H1 (cell line): ENCODE data around the gene KRT17. TPM values are rescaled to one million over a fixed set of nuclear protein-coding genes. Genes with fewer than 3 reads are reported as not detected.

Experiments used
- CTCF ChIA-PET: fragments of 300-600 bp; sonication (Branson Sonifier 250); formaldehyde crosslinking; loops from one replicate; lab custom pipeline; 2021; ENCODE audit not compliant: partially characterized antibody; lab: Charles Lee
- POLR2A ChIA-PET: fragments of 300-600 bp; sonication (Branson Sonifier 250); formaldehyde crosslinking; loops from one replicate; lab custom pipeline; 2021; ENCODE audit warnings: inconsistent platforms; ENCODE audit not compliant: partially characterized antibody; lab: Charles Lee
- DNase-seq, 2 experiments: peaks; one replicate each; pipeline versions ENCODE4 v3.0.0 to v3.0.0-alpha.2; 2010 to 2022; ENCODE audit warnings: low spot score in 2 of 2, low read depth in 1 of 2, mixed read lengths in 1 of 2
- FAIRE-seq: peaks from 2 replicates; lab custom pipeline; 2011; peaks lifted over from hg19 to GRCh38; lab: Jason Lieb, UNC
- H2AFZ ChIP-seq: 2 replicates; pipeline ENCODE4 v1.8.1; 2012; ENCODE audit warnings: low read length, inconsistent platforms
- H2AK5ac ChIP-seq: 2 replicates; pipeline ENCODE4 v1.6.1; 2013; ENCODE audit warnings: low read depth, low read length
- H2BK120ac ChIP-seq: replicated peaks from 2 replicates; pipeline ENCODE3; 2013; ENCODE audit warnings: low read depth, low read length, inconsistent platforms
- H2BK12ac ChIP-seq: 2 replicates; pipeline ENCODE4 v1.6.1; 2013; ENCODE audit warnings: low read depth, low read length
- H2BK15ac ChIP-seq: 2 replicates; pipeline ENCODE4 v1.6.1; 2013; ENCODE audit warnings: low read length
- H2BK20ac ChIP-seq: 2 replicates; pipeline ENCODE4 v1.6.1; 2013; ENCODE audit warnings: low read length
- H2BK5ac ChIP-seq: 2 replicates; pipeline ENCODE4 v1.6.1; 2013; ENCODE audit warnings: low read depth, low read length
- H3K14ac ChIP-seq: 2 replicates; pipeline ENCODE4 v1.6.1; 2013; ENCODE audit warnings: inconsistent platforms; ENCODE audit not compliant: insufficient read length
- H3K18ac ChIP-seq: 2 replicates; pipeline ENCODE4 v1.6.1; 2013; ENCODE audit warnings: low read length; ENCODE audit errors: extremely low read depth
- H3K23ac ChIP-seq: 2 replicates; pipeline ENCODE4 v1.6.1; 2013; ENCODE audit warnings: inconsistent platforms; ENCODE audit not compliant: insufficient read length
- H3K23me2 ChIP-seq: 2 replicates; pipeline ENCODE4 v1.6.1; 2013; ENCODE audit warnings: low read depth, low read length
- H3K27ac ChIP-seq: 2 replicates; pipeline ENCODE4 v1.6.1; 2011; ENCODE audit warnings: low read depth, low read length, inconsistent platforms
- H3K27me3 ChIP-seq, 4 experiments: replicated peaks in 1 of 4; 1 replicate in 1 of 4; 2 replicates in 3 of 4; pipeline versions ENCODE4 v1.6.1 to v1.8.1; 2011 to 2013; ENCODE audit warnings: low read length in 3 of 4, mild to moderate bottlenecking in 3 of 4, inconsistent platforms in 2 of 4, mixed read lengths in 2 of 4, moderate library complexity in 1 of 4; ENCODE audit not compliant: control insufficient read depth in 3 of 4, insufficient read depth in 3 of 4; ENCODE audit errors: extremely low read depth in 1 of 4
- H3K36me3 ChIP-seq, 4 experiments: 2 replicates each; pipeline versions ENCODE4 v1.6.1 to v1.8.1; 2011 to 2013; ENCODE audit warnings: mild to moderate bottlenecking in 4 of 4, low read length in 3 of 4, moderate library complexity in 2 of 4, control low read depth in 1 of 4, inconsistent platforms in 1 of 4; ENCODE audit not compliant: insufficient read depth in 4 of 4, control insufficient read depth in 2 of 4
- H3K4ac ChIP-seq: replicated peaks from 2 replicates; pipeline ENCODE3; 2013; ENCODE audit warnings: low read length, low read depth, mixed read lengths, inconsistent platforms; ENCODE audit not compliant: insufficient read length
- H3K4me1 ChIP-seq, 4 experiments: replicated peaks in 1 of 4; 1 replicate in 1 of 4; 2 replicates in 3 of 4; pipeline versions ENCODE4 v1.6.1 to v1.8.1; 2011 to 2013; ENCODE audit warnings: low read length in 3 of 4, inconsistent platforms in 2 of 4, mixed read lengths in 1 of 4; ENCODE audit not compliant: insufficient read depth in 4 of 4, control insufficient read depth in 3 of 4
- H3K4me2 ChIP-seq, 2 experiments: 2 replicates each; pipeline versions ENCODE4 v1.6.1 to v1.8.1; 2011 to 2013; ENCODE audit warnings: low read depth in 2 of 2, low read length in 2 of 2, control low read depth in 1 of 2, inconsistent platforms in 1 of 2, mild to moderate bottlenecking in 1 of 2; ENCODE audit not compliant: insufficient read depth in 1 of 2
- H3K4me3 ChIP-seq, 4 experiments: fragments of 200-600, 300-600 bp in 1 of 4; sonication (generic), shearing (Covaris generic), sonication (Bioruptor Twin) in 1 of 4; 2 replicates each; pipeline versions ENCODE4 v1.5.1 to v1.8.1; 2011 to 2016; ENCODE audit warnings: low read length in 4 of 4, low read depth in 3 of 4, control low read depth in 2 of 4, inconsistent platforms in 2 of 4, mild to moderate bottlenecking in 2 of 4, mixed read lengths in 1 of 4, moderate library complexity in 1 of 4; ENCODE audit not compliant: insufficient read depth in 2 of 4; ENCODE audit errors: extremely low read depth in 1 of 4
- H3K56ac ChIP-seq: replicated peaks from 2 replicates; pipeline ENCODE3; 2013; ENCODE audit warnings: low read depth, mild to moderate bottlenecking, mixed read lengths, low read length, inconsistent platforms; ENCODE audit not compliant: insufficient read length
- H3K79me1 ChIP-seq: 2 replicates; pipeline ENCODE4 v1.6.1; 2013; ENCODE audit warnings: low read depth, low read length, control low read depth
- H3K79me2 ChIP-seq, 2 experiments: 2 replicates each; pipeline versions ENCODE4 v1.6.1 to v1.8.1; 2012 to 2013; ENCODE audit warnings: low read length in 2 of 2, mild to moderate bottlenecking in 2 of 2, inconsistent platforms in 1 of 2; ENCODE audit not compliant: insufficient read depth in 2 of 2, control insufficient read depth in 1 of 2
- H3K9ac ChIP-seq, 4 experiments: replicated peaks in 1 of 4; 1 replicate in 1 of 4; 2 replicates in 3 of 4; pipeline versions ENCODE4 v1.6.1 to v1.8.1; 2011 to 2013; ENCODE audit warnings: low read depth in 3 of 4, low read length in 3 of 4, control low read depth in 2 of 4, mild to moderate bottlenecking in 2 of 4, moderate library complexity in 2 of 4, inconsistent platforms in 1 of 4; ENCODE audit errors: extremely low read depth in 1 of 4
- H3K9me3 ChIP-seq, 2 experiments: 2 replicates each; pipeline versions ENCODE4 v1.6.1 to v1.8.1; 2012 to 2013; ENCODE audit warnings: mild to moderate bottlenecking in 2 of 2, moderate library complexity in 2 of 2, control low read depth in 1 of 2, inconsistent platforms in 1 of 2, low read depth in 1 of 2, low read length in 1 of 2, mixed read lengths in 1 of 2; ENCODE audit not compliant: insufficient read depth in 2 of 2
- H4K20me1 ChIP-seq, 2 experiments: replicated peaks in 1 of 2; 2 replicates each; pipeline versions ENCODE3 to v1.8.1; 2011 to 2013; ENCODE audit warnings: inconsistent platforms in 2 of 2, low read length in 2 of 2, mild to moderate bottlenecking in 1 of 2; ENCODE audit not compliant: insufficient read depth in 2 of 2, control insufficient read depth in 1 of 2
- H4K5ac ChIP-seq: 2 replicates; pipeline ENCODE4 v1.6.1; 2013; ENCODE audit warnings: low read length, low read depth, mixed read lengths, inconsistent platforms; ENCODE audit not compliant: insufficient read length
- H4K8ac ChIP-seq: 2 replicates; pipeline ENCODE4 v1.8.0; 2013; ENCODE audit warnings: mild to moderate bottlenecking, moderate library complexity, low read length, inconsistent platforms; ENCODE audit not compliant: insufficient read depth; ENCODE audit errors: extremely low read depth
- H4K91ac ChIP-seq: replicated peaks from 2 replicates; pipeline ENCODE3; 2013; ENCODE audit warnings: low read length, mixed read lengths, inconsistent platforms; ENCODE audit not compliant: insufficient read length
- POLR2A ChIP-seq, 2 experiments: IDR thresholded peaks; 1 replicate in 1 of 2; 2 replicates in 1 of 2; pipeline ENCODE4 v1.6.1; 2011; ENCODE audit warnings: low read depth in 2 of 2, low read length in 2 of 2, mild to moderate bottlenecking in 2 of 2; ENCODE audit errors: control extremely low read depth in 1 of 2
- TBP ChIP-seq: IDR thresholded peaks from 2 replicates; pipeline ENCODE4 v1.6.1; 2011; ENCODE audit warnings: low read depth, low read length, improper control_type of control experiment
- WGBS, 2 experiments: shearing (Covaris generic) in 1 of 2; methylation state at CpG; one replicate each; pipeline versions ENCODE4 v1.1.6 to v1.1.7; 2013 to 2015; ENCODE audit warnings: low lambda C conversion rate in 2 of 2, mixed read lengths in 2 of 2, inconsistent platforms in 1 of 2, low coverage in 1 of 2, missing lambda C conversion rate in 1 of 2; ENCODE audit not compliant: insufficient replicate concordance in 2 of 2, insufficient coverage in 1 of 2, insufficient read length in 1 of 2; ENCODE audit errors: extremely low coverage in 1 of 2, missing lambda C conversion rate in 1 of 2; 5-methylcytosine and 5-hydroxymethylcytosine counted together
- polyA plus RNA-seq, 7 experiments: library from polyadenylated mRNA; depleted of rRNA in 3 of 7; stranded (reverse) in 5 of 7; unstranded in 2 of 7; fragments of >200 nt in 5 of 7; fragments of 200-250 nt in 2 of 7; gene quantifications; 1 replicate in 5 of 7; 2 replicates in 1 of 7; 4 replicates in 1 of 7; pipeline versions ENCODE4 v1.2.1 to v1.2.3, GENCODE V29; 2011 to 2013; ENCODE audit warnings: missing spikeins in 2 of 7, mixed read lengths in 2 of 7
- total RNA-seq: library from RNA; stranded (reverse); fragmentation: NEBNext Ultra II Directional; extraction: Animal tissue kit (Norgen Biotek cat#: 25700); gene quantifications from 2 replicates; pipeline ENCODE4 v1.2.1, GENCODE V29; 2021

KRT17 gene
- total and polyA plus RNA-seq, 2 of the 8 experiments (the other 6 are each of a cell fraction or from before 2014, with no cell fraction given): 0.50 to 0.95 TPM

- H3K27me3 ChIP-seq: no peaks in the 10 kb centered on the region
- CTCF ChIA-PET: interaction anchor here (0.8 to 5.6 kb wide), 9 partner anchors 15 to 72 kb away, joined by 3 to 26 read pairs (median 6); no protein-coding TSS in a partner anchor
- POLR2A ChIA-PET: interaction anchor here (1.5 kb wide), 1 partner anchor 12 kb away, joined by 4 read pairs; no protein-coding TSS in a partner anchor
- TF ChIP-seq TBP (no peak), POLR2A (IDR thresholded peaks at IDR 0.05; ENCODE audit: control extremely low read depth in 1 of 2, low read depth in 2 of 2, low read length in 2 of 2) (no peak)
These were observed 29.9 kb downstream of the KRT17 start for GRCh38 chr17:41594363-41594915.

More at GRCh38 chr17:41594363-41594915, 29.9 kb downstream of the KRT17 start:
- Histone ChIP-seq H3K4ac (no peak overlapping the region), H4K8ac (no peak overlapping the region), H2BK12ac (no peak overlapping the region), H3K23ac (no peak overlapping the region), H2BK120ac (no peak overlapping the region), H3K18ac (no peak overlapping the region), H3K9me3 (no peaks in the 10 kb centered on the region), H3K79me2 (no peaks in the 10 kb centered on the region), H3K14ac (no peak overlapping the region), H2BK15ac (no peak overlapping the region), H4K91ac (no peak overlapping the region), H3K4me3 (no peak overlapping the region), H3K56ac (no peak overlapping the region), H2AFZ (no peak overlapping the region), H4K5ac (no peak overlapping the region), H3K4me2 (no peak overlapping the region), H2BK5ac (no peak overlapping the region), H4K20me1 (peaks cover 0 to 2% of the 10 kb centered on the region in 2 experiments), H3K36me3 (no peaks in the 10 kb centered on the region), H2AK5ac (no peak overlapping the region), H3K4me1 (no peaks in the 10 kb centered on the region; a peak in 1 of 7 replicates), H3K23me2 (peaks cover 19% of the 10 kb centered on the region; the same call in 1 of the 2 replicates), H3K27ac (no peak overlapping the region), H3K9ac (no peak overlapping the region), H2BK20ac (no peak overlapping the region), H3K79me1 (no peaks in the 10 kb centered on the region)
- DNase-seq (no peak), FAIRE-seq (no peak)
- WGBS, 2 experiments: 57 to 100% methylated on average over 2 to 3 of the region's 3 CpGs
